OCI-LY1 (cell line): ENCODE data around the gene HYAL1.
"Not testable (repeated sequence)": the region's sequence is repeated elsewhere in the genome, so short reads cannot be mapped to it uniquely, and the experiment has no call there.

ENCODE experiments used
- EZH2 ChIP-seq: fragments of 200-600 bp; sonication (generic), shearing (Covaris generic); IDR thresholded peaks from 2 replicates; pipeline ENCODE4 v1.8.0; 2017; ENCODE audit warnings: borderline replicate concordance, mixed run types, mild to moderate bottlenecking, antibody characterized with exemption, low read length, moderate library complexity, mixed read lengths
- TF ChIP-seq, protein P1 (sequence below): fragments of 200-600 bp; sonication (generic), shearing (Covaris generic); IDR thresholded peaks from 2 replicates; pipeline ENCODE4 v1.5.1; 2017; ENCODE audit warnings: mild to moderate bottlenecking, antibody characterized with exemption, low read length, moderate library complexity, mixed read lengths

DNA sequence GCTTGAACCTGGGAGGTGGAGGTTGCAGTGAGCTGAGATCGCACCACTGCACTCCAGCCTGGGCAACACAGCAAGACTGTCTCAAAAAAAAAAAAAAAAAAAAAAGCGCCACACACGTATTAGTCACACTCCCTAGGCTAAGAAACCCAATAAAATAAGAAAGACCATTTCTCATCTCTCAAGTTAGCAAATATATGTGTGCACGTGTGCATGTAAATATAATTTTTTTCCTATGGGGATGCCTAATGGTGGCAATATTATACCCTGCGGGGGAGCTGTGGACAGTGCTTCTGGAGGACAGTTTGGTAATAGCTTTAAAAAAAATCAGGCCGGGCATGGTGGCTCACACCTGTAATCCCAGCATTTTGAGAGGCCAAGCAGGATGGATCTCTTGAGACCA, 19.3 kb downstream of the HYAL1 start:
- not testable (repeated sequence) for TF ChIP-seq EZH2
- TF ChIP-seq, protein P1, sequence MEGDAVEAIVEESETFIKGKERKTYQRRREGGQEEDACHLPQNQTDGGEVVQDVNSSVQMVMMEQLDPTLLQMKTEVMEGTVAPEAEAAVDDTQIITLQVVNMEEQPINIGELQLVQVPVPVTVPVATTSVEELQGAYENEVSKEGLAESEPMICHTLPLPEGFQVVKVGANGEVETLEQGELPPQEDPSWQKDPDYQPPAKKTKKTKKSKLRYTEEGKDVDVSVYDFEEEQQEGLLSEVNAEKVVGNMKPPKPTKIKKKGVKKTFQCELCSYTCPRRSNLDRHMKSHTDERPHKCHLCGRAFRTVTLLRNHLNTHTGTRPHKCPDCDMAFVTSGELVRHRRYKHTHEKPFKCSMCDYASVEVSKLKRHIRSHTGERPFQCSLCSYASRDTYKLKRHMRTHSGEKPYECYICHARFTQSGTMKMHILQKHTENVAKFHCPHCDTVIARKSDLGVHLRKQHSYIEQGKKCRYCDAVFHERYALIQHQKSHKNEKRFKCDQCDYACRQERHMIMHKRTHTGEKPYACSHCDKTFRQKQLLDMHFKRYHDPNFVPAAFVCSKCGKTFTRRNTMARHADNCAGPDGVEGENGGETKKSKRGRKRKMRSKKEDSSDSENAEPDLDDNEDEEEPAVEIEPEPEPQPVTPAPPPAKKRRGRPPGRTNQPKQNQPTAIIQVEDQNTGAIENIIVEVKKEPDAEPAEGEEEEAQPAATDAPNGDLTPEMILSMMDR, result not testable (repeated sequence)
